GM19351 (cell line): Measurements from ENCODE around the gene MTM1.

Experiments
- ATAC-seq: cut with Tn5 transposase; IDR thresholded peaks from one replicate; pipeline ENCODE4 v1.9.1; 2021; ENCODE audit warnings: mild to moderate bottlenecking, moderate library complexity; ENCODE audit not compliant: unreplicated experiment

MTM1 gene

DNA sequence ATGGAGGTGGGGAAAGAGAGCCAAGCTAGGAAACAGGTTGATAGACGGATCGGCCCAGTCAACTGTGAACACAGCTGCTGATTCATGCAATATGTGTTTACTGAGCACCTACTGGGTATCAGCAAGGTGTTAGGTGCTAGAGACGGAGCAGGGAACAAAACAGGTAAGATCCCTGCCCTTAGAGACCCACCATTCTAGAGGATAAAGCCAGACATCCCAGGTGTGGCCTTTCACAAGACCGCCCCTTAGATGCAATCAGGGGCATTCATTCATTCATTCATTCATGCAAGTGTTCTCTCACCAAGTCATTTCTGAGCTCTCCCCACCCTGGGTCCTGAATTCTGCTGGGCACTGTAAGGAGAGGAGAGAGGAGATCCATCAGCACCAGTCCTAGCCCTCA, 20.2 kb upstream of the MTM1 start:
- no peak for ATAC-seq

GRCh38 chrX:150548684-150549083, 19.7 kb upstream of the MTM1 start:
- no peak for ATAC-seq

DNA sequence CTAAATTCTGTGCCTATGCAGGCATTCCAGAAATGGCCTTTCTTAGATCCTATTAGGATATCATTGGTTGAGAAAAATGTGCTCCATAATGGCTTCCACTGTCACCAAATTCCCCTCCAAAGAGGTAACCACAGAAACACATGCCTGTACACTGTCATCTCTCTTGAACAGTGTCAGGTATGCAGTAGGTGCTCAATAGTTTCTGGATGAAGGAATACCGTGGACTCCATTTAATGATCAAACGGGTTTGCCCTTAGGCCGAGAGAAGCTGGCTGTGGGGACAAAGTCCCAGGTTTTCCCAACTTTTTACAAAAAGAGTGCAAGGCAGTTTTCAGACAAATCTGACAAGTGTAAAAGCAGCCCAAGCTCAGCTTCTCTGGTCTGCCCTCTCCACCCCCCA, 16.5 kb upstream of the MTM1 start:
- no peak for ATAC-seq

GRCh38 chrX:150558424-150558823, 10.0 kb upstream of the MTM1 start:
- no peak for ATAC-seq

GRCh38 chrX:150564838-150565237, 3.6 kb upstream of the MTM1 start:
- ATAC-seq = no peak

DNA sequence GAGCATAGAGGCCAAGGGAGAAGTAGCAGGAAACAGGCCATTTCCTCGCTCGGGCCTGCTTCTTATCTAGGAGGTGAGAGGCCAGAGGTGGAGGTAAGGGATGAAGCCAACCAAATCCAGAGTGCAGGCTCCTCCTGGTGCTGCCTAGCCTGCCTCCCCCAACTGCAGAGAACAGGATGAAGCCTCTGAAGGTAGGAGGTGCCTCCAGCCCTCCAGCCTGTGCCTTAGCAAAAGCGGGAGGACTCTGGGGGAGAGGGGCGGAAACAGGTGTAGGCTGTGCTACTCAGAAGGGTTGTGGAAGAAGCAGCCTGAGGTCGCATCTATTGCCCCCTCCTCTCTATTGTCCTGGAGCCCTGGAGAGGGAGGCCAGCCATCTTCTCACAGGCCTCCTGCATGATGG, 2.9 kb upstream of the MTM1 start:
- no peak for ATAC-seq

- ATAC-seq = no peak
Observed at GRCh38 chrX:150566734-150567182, 1.7 kb upstream of the MTM1 start.

GRCh38 chrX:150567645-150568319, 639 bp upstream of the MTM1 start:
- no peak for ATAC-seq

GRCh38 chrX:150569155-150569477, 695 bp downstream of the MTM1 start:
- ATAC-seq = peak; percentile 30

- peak; percentile 10 for ATAC-seq
Observed at GRCh38 chrX:150570512-150570911, 2.1 kb downstream of the MTM1 start.

DNA sequence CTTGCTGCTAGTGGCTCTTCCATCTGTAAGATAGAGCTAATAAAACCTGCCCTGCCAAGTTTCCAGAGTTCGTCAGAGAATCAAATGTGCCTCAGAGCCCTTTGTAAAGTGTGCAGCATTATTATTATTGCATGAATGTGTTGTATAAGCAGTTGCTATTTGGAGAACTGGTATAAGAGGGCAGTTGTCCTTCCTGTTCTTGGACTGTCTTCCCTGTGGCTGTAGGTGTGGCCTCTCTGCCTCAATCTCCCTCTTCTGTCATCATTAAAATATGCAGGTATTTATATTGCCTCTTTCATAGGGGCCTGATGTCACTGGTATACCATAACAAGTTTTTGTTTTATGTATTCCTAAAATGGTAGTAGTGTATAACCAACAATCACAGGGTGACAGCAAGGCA, 3.8 kb downstream of the MTM1 start:
- ATAC-seq = no peak

GRCh38 chrX:150573106-150573505, 4.7 kb downstream of the MTM1 start:
- ATAC-seq = no peak

DNA sequence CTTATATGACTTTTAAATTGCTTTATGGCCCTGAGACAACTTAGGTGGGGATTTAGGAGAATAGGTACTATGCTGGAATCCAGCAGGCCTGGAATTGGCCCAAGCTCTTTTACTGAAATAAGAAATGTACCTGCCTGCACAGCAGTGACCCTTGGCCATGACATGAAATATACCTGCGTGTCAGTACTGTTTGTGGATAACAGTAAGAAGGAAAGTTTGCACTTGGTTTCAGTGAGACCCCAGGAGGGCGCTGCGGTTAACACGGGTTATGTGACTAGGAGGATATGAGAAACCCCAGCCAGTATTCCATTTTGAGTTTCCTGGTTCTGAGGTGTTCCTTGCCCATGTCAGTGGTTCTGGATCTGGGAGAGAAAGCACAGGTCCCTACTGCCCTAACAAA, 5.3 kb downstream of the MTM1 start:
- peak; percentile 34 for ATAC-seq

GRCh38 chrX:150574559-150575418, 6.4 kb downstream of the MTM1 start:
- ATAC-seq = peak; percentile 53

DNA sequence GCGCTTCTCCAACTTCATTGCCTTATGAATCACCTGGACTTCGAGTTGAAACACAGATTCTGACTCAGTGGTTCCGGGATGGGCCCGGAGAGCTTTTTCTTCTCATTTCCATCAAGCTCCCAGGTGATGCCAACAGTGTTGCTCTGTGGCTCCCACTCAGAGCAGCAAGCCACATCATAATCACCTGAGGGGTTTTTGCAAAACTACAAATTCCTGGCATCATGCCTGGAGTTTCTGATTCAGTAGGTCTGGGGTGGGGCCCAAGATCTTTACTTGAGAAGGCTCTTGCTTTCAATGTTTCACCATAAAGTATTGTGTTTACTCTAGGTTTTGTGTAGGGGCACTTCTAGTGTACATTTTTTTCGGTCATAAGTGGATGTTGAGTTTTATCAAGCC, 7.0 kb downstream of the MTM1 start:
- ATAC-seq = no peak

DNA sequence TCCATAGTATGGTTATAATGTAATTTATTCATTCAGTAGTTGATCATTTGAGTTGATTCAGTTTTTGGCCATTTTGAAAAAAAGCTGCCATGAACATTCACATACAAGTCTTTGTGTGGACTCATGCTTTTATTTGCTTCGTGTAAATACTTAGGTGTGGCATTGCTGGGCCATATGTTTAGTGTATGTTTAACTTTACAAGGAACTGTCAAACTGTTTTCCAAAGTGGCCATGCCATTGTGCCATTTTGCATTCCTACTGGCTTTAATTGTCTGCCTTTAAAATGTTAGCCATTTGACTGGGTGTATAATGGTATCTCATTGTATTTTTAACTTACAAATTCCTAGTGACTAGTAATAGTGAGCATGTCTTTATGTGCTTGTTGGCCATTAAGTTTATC, 8.8 kb downstream of the MTM1 start:
- no peak for ATAC-seq

DNA sequence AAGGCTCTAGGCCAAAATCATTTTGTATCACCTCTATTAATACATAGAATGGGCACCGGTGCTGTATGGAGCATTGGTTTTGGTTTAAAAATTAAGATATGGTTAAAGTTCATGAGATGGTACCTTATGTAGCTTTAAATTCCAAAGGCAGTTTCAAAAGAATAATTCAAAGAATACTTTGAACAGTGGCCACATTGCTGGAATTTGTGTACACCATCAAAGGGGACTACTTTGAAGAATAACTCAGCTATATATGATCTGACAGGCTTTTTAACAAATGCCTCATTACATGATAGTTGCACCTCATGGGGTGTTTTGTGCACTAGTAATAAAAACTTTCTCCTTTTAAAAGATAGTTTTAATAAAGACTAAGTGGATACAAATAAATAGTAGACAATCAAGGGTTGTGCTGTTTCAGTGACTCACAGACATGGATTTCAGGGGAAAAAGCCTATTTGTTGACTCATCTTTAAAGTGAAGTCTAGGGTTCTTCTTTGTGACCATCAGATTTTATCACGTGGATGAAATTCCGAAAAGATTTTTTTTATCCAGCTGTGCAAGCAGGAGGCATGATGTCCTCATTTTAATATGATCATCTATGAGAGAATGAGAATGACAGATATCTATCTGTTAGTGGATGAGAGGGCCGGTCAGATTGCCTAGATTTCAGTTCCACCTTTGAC, 12.8 kb downstream of the MTM1 start:
- no peak for ATAC-seq

DNA sequence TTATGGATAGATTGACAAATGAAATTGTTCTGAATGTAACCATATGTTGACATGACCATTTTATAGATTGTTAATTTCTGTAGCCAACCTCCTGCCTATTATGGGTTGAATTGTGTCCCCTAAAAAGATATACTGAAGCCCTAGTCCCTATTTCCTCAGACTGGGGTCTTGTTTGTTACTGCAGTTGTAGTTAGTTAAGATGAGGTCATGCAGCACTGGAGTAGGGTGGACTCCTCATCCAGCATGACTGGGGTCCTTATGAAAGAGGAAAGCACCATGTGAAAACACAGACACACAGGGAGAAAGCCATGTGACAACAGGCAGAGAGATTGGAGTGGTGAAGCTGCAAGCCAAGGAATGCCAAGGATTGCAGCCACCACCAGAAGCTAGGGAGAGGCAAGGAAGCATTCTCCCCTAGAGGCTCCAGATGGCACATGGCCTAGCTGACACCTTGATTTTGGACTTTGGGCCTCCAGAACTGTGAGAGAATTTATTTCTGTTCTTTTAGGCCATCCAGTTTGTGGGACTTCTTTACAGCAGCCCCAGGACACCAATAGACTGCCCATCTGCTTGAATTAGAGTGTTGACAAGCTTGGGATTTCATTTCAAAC, 14.0 kb downstream of the MTM1 start:
- no peak for ATAC-seq

DNA sequence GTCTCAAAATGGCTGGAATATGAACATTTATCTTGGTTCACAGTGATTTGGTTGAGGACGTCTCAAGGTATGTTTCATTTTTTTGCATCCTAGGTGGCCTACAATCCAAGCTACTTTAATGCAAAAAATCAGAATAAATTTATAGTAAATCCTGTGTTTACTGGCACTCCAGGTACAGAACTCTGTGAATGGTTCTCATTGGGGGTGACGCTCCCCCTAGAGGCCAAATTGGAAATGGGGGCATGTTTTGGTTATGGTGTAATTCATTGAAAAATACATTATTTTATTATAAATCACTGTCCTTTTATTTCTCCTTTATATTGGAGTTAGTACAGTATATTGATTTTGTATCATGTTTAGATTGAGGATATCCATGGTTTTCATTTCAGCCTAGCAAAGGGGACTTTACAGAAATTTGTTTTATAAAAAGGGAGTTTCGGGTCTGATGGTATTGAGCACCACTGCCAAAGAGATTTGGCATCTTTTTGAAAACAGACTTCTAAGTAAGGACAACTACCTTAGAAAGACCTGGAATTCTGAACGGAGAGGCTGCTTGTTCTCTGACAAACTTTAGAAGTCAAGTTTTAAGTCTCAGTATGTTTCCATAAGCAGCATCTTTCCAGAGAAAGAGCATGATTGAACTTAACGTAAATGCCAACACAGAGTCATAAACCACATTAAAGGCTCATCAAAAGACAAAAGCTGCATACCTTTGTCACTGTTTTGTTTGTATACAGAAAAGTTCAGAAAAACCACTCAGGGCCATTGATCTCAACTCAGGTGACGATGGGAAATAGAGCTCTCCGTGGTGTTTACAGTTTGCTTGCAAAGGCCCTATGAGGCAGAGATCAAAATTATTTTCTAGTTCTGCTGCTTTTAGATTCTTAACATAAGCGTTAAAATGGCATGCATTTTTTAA, 19.4 kb downstream of the MTM1 start:
- ATAC-seq = peak; percentile 59

GRCh38 chrX:150594584-150594983, 26.2 kb downstream of the MTM1 start:
- no peak for ATAC-seq
